CD4-positive, CD25-positive, alpha-beta regulatory T cell (primary cell): ENCODE results near the gene ZFAND6. TPM values are rescaled to one million over a fixed set of nuclear protein-coding genes. Genes with fewer than 3 reads are reported as not detected.

Experiments
- ATAC-seq, 2 donors: fragments of 150-1000 bp; cut with Tn5 transposase; one replicate each; pipeline ENCODE4 v1.10.0; 2021; ENCODE audit warnings: low read depth in 2 of 2, moderate number of reproducible peaks in 2 of 2, moderate library complexity in 1 of 2
- DNase-seq, 3 donors: peaks; one replicate each; pipeline versions ENCODE4 v3.0.0 to v3.0.0-alpha.2; 2012 to 2022; ENCODE audit warnings: mixed read lengths in 1 of 3
- H3K27ac ChIP-seq: one replicate; pipeline ENCODE4 v1.7.0; 2013; ENCODE audit warnings: mild to moderate bottlenecking, low read length; ENCODE audit not compliant: insufficient read depth, poor library complexity, severe bottlenecking
- H3K27me3 ChIP-seq: one replicate; pipeline ENCODE4 v1.7.0; 2013; ENCODE audit warnings: low read length; ENCODE audit not compliant: control insufficient read depth, insufficient read depth
- H3K36me3 ChIP-seq: one replicate; pipeline ENCODE4 v1.7.0; 2013; ENCODE audit warnings: mild to moderate bottlenecking, low read length, moderate library complexity; ENCODE audit not compliant: control insufficient read depth, insufficient read depth
- H3K4me1 ChIP-seq: 2 replicates; pipeline ENCODE4 v1.7.0; 2013; ENCODE audit warnings: mild to moderate bottlenecking, low read length; ENCODE audit not compliant: insufficient read depth, control insufficient read depth, poor library complexity, severe bottlenecking
- H3K4me3 ChIP-seq: one replicate; pipeline ENCODE4 v1.7.0; 2013; ENCODE audit warnings: low read depth, mild to moderate bottlenecking, low read length, moderate library complexity
- H3K9me3 ChIP-seq, 2 experiments: 1 replicate in 1 of 2; 2 replicates in 1 of 2; pipeline ENCODE4 v1.7.0; 2013; ENCODE audit warnings: low read length in 2 of 2, mild to moderate bottlenecking in 1 of 2, moderate library complexity in 1 of 2; ENCODE audit not compliant: control insufficient read depth in 2 of 2
- H3K27ac Mint-ChIP-seq, 3 donors: one replicate each; pipeline ENCODE4 v1.8.0; 2020 to 2022; ENCODE audit warnings: mild to moderate bottlenecking in 3 of 3, mixed read lengths in 3 of 3, moderate library complexity in 2 of 3
- H3K27me3 Mint-ChIP-seq: one replicate; pipeline ENCODE4 v1.8.0; 2022; ENCODE audit warnings: mild to moderate bottlenecking, mixed read lengths
- H3K36me3 Mint-ChIP-seq: one replicate; pipeline ENCODE4 v1.8.0; 2020; ENCODE audit warnings: mixed read lengths
- H3K4me1 Mint-ChIP-seq, 4 donors: one replicate each; pipeline ENCODE4 v1.8.0; 2020 to 2022; ENCODE audit warnings: mixed read lengths in 4 of 4, mild to moderate bottlenecking in 1 of 4
- H3K4me3 Mint-ChIP-seq, 4 donors: one replicate each; pipeline ENCODE4 v1.8.0; 2020 to 2022; ENCODE audit warnings: mild to moderate bottlenecking in 4 of 4, mixed read lengths in 4 of 4, moderate library complexity in 3 of 4
- H3K9me3 Mint-ChIP-seq, 7 donors: one replicate each; pipeline ENCODE4 v1.8.0; 2020 to 2022; ENCODE audit warnings: mixed read lengths in 7 of 7, mild to moderate bottlenecking in 3 of 7, moderate library complexity in 2 of 7
- polyA plus RNA-seq, 4 donors: library from polyadenylated mRNA; unstranded; fragments of 300-500 nt; fragmentation: Illumina TruSeq; gene quantifications; one replicate each; pipeline ENCODE4 v1.2.3, GENCODE V29; 2021
- total RNA-seq: library from RNA; stranded (reverse); gene quantifications from one replicate; pipeline ENCODE4 v1.2.3, GENCODE V29; 2022

The ZFAND6 gene
- total and polyA plus RNA-seq, 5 donors from 2014 or later = 94.7 to 124 (median 114) TPM

GRCh38 chr15:80163217-80163616 is 103.7 kb downstream of the ZFAND6 start:
- H3K27me3 Mint-ChIP-seq = no peaks in the 10 kb centered on the region
- H3K4me1 ChIP-seq = peaks cover 7% of the 10 kb centered on the region
- H3K9me3 Mint-ChIP-seq = no peaks in the 10 kb centered on the region
- H3K36me3 Mint-ChIP-seq = peaks cover 15% of the 10 kb centered on the region
- H3K4me1 Mint-ChIP-seq = peaks cover 0 to 14% (median 8%) of the 10 kb centered on the region in 4 donors
- no peak overlapping the region for H3K27ac ChIP-seq
- no peak overlapping the region for H3K27ac Mint-ChIP-seq
- H3K36me3 ChIP-seq = no peaks in the 10 kb centered on the region
- ATAC-seq (no peak), DNase-seq (no peak)
- H3K4me3 ChIP-seq = no peak overlapping the region
- H3K9me3 ChIP-seq = no peaks in the 10 kb centered on the region
- H3K27me3 ChIP-seq = no peaks in the 10 kb centered on the region
- no peak overlapping the region for H3K4me3 Mint-ChIP-seq

GRCh38 chr15:80163897-80164296 is 104.4 kb downstream of the ZFAND6 start:
- no peak for ATAC-seq
- H3K4me3 Mint-ChIP-seq = no peak overlapping the region
- H3K36me3 Mint-ChIP-seq = peaks cover 15% of the 10 kb centered on the region

GRCh38 chr15:80167936-80168335 is 108.5 kb downstream of the ZFAND6 start:
- Mint-ChIP-seq H3K36me3 (peaks cover 7% of the 10 kb centered on the region), H3K4me1 (no peaks in the 10 kb centered on the region), H3K27me3 (no peaks in the 10 kb centered on the region), H3K9me3 (no peaks in the 10 kb centered on the region), H3K27ac (no peak overlapping the region), H3K4me3 (no peak overlapping the region)
- ATAC-seq = no peak
- Histone ChIP-seq H3K9me3 (no peaks in the 10 kb centered on the region), H3K4me3 (no peak overlapping the region), H3K27me3 (no peaks in the 10 kb centered on the region), H3K36me3 (no peaks in the 10 kb centered on the region), H3K4me1 (no peaks in the 10 kb centered on the region), H3K27ac (no peak overlapping the region)
- DNase-seq = no peak

More at GRCh38 chr15:80163897-80164296, 104.4 kb downstream of the ZFAND6 start:
- Histone ChIP-seq H3K9me3 (no peaks in the 10 kb centered on the region), H3K36me3 (no peaks in the 10 kb centered on the region), H3K4me3 (no peak overlapping the region), H3K27ac (no peak overlapping the region), H3K27me3 (no peaks in the 10 kb centered on the region), H3K4me1 (peaks cover 7% of the 10 kb centered on the region)
- H3K4me1 Mint-ChIP-seq = peaks cover 0 to 14% (median 8%) of the 10 kb centered on the region in 4 donors
- H3K27ac Mint-ChIP-seq = no peak overlapping the region
- no peaks in the 10 kb centered on the region for H3K9me3 Mint-ChIP-seq
- no peaks in the 10 kb centered on the region for H3K27me3 Mint-ChIP-seq
- DNase-seq = no peak

- H3K9me3 ChIP-seq = no peaks in the 10 kb centered on the region
- H3K27ac ChIP-seq = no peak overlapping the region
- Mint-ChIP-seq H3K27me3 (no peaks in the 10 kb centered on the region), H3K9me3 (no peaks in the 10 kb centered on the region), H3K4me3 (no peak overlapping the region), H3K27ac (no peak overlapping the region), H3K36me3 (peaks cover 6% of the 10 kb centered on the region), H3K4me1 (no peaks in the 10 kb centered on the region)
- H3K4me3 ChIP-seq = no peak overlapping the region
- no peaks in the 10 kb centered on the region for H3K27me3 ChIP-seq
- no peaks in the 10 kb centered on the region for H3K36me3 ChIP-seq
- ATAC-seq = no peak
- no peaks in the 10 kb centered on the region for H3K4me1 ChIP-seq
- DNase-seq = no peak
These were observed 108.9 kb downstream of the ZFAND6 start for GRCh38 chr15:80168421-80168820.

- ATAC-seq (no peak), DNase-seq (no peak)
- Mint-ChIP-seq H3K27ac (no peak overlapping the region), H3K27me3 (no peaks in the 10 kb centered on the region), H3K4me1 (peaks cover 0 to 3% (median 0%) of the 10 kb centered on the region in 4 donors), H3K9me3 (no peaks in the 10 kb centered on the region), H3K36me3 (peaks cover 9% of the 10 kb centered on the region), H3K4me3 (no peak overlapping the region)
- H3K27ac ChIP-seq = no peak overlapping the region
- no peaks in the 10 kb centered on the region for H3K36me3 ChIP-seq
- no peak overlapping the region for H3K4me3 ChIP-seq
- H3K9me3 ChIP-seq = no peaks in the 10 kb centered on the region
- no peaks in the 10 kb centered on the region for H3K27me3 ChIP-seq
- H3K4me1 ChIP-seq = no peaks in the 10 kb centered on the region
These were observed 110.4 kb downstream of the ZFAND6 start for GRCh38 chr15:80169768-80170357.

DNA sequence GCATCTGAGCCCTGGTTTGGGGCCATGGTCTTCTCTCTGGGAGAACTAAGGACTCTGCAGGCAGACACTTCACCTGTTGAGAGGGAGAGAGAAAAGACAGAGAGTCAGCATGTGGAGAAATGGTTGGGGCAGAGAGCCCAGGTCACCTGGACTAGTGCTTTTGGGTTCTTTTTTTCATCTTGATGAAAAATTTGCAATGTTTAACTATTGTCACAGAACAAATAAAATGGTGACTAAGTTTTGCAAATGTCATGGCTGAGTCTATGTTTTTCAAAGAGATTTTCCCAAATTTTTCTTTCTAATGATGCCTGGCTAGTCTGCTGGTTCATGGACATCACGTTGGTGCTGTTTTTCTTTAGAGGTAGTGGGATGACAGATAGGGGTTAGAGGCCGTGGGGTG is 111.1 kb downstream of the ZFAND6 start:
- ATAC-seq = no peak
- no peaks in the 10 kb centered on the region for H3K27me3 Mint-ChIP-seq

DNA sequence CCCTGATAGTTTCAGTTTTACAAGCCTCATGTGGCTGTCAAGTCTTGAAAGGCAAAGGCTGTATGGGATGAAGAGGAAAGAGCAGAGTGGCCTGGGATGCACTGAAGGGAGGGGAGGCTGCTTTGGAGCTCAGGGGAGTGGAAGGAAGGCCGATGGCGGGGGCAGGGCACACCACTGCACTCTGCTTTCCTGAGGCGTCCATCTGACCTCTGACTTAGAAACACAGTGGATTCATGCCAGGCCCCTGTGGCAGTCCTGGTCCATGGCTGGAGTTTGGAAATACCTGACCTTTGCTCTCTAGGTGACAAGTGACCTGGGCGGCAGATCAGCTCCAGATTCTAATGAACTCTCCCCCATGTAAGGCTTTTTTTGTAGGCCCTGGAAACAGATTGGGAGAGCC is 112.3 kb downstream of the ZFAND6 start:
- H3K27me3 Mint-ChIP-seq = no peaks in the 10 kb centered on the region
- peaks cover 11% of the 10 kb centered on the region for H3K36me3 Mint-ChIP-seq
- DNase-seq (no peak), ATAC-seq (no peak)
- H3K36me3 ChIP-seq = no peaks in the 10 kb centered on the region
- no peaks in the 10 kb centered on the region for H3K27me3 ChIP-seq
- H3K27ac ChIP-seq = no peak overlapping the region
- no peaks in the 10 kb centered on the region for H3K4me1 ChIP-seq
- peak overlapping the region in 1 of 3 donors; percentile 23 for H3K27ac Mint-ChIP-seq
- H3K4me3 ChIP-seq = no peak overlapping the region
- no peak overlapping the region for H3K4me3 Mint-ChIP-seq
- no peaks in the 10 kb centered on the region for H3K9me3 Mint-ChIP-seq
- H3K4me1 Mint-ChIP-seq = peaks cover 0 to 3% (median 0%) of the 10 kb centered on the region in 4 donors
- no peaks in the 10 kb centered on the region for H3K9me3 ChIP-seq

More for the DNA sequence above, 111.1 kb downstream of the ZFAND6 start:
- no peaks in the 10 kb centered on the region for H3K9me3 ChIP-seq
- H3K27me3 ChIP-seq = no peaks in the 10 kb centered on the region
- no peaks in the 10 kb centered on the region for H3K4me1 ChIP-seq
- H3K4me3 Mint-ChIP-seq = no peak overlapping the region
- no peak overlapping the region for H3K27ac Mint-ChIP-seq
- H3K27ac ChIP-seq = no peak overlapping the region
- H3K36me3 Mint-ChIP-seq = peaks cover 9% of the 10 kb centered on the region
- peaks cover 0 to 3% (median 0%) of the 10 kb centered on the region in 4 donors for H3K4me1 Mint-ChIP-seq
- no peak overlapping the region for H3K4me3 ChIP-seq
- no peaks in the 10 kb centered on the region for H3K9me3 Mint-ChIP-seq
- DNase-seq = no peak
- H3K36me3 ChIP-seq = no peaks in the 10 kb centered on the region

DNA sequence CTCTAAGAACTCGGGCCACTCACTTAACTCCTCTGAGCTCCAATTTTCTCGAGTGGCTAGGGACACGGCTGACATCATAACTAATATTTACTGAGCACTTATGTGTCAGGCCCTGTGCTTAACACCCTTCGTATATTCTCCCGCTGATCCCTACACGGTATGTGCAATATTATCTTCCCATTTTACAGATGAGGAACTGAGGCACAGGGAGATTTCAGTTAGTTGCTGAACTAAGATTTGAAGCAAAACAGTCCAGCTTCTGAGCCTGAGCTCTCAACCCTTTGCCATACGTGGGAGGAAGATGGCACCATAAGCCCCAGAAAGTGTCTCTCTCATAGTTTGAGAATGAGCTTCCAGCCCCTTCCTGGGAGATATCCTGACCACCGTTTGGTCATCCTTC is 112.9 kb downstream of the ZFAND6 start:
- H3K27me3 ChIP-seq = no peaks in the 10 kb centered on the region
- H3K4me1 ChIP-seq = no peaks in the 10 kb centered on the region
- DNase-seq = no peak
- H3K27ac ChIP-seq = no peak overlapping the region
- Mint-ChIP-seq H3K4me1 (peaks cover 0 to 3% (median 0%) of the 10 kb centered on the region in 4 donors), H3K9me3 (no peaks in the 10 kb centered on the region), H3K27ac (peak overlapping the region in 1 of 3 donors; percentile 23), H3K27me3 (no peaks in the 10 kb centered on the region), H3K36me3 (peaks cover 18% of the 10 kb centered on the region), H3K4me3 (no peak overlapping the region)
- ATAC-seq = no peak
- H3K9me3 ChIP-seq = no peaks in the 10 kb centered on the region
- H3K36me3 ChIP-seq = no peaks in the 10 kb centered on the region
- H3K4me3 ChIP-seq = no peak overlapping the region
